H7 (cell line): Measurements from ENCODE around the gene PADI1. TPM values are rescaled to one million over a fixed set of nuclear protein-coding genes. Genes with fewer than 3 reads are reported as not detected.

ENCODE experiments used
- DNase-seq: peaks from one replicate; pipeline ENCODE4 v3.0.0; 2012
- H3K27me3 ChIP-seq: 2 replicates; pipeline ENCODE4 v1.6.0; 2011; ENCODE audit warnings: mild to moderate bottlenecking, low read length; ENCODE audit not compliant: control insufficient read depth, insufficient read depth
- H3K36me3 ChIP-seq: replicated peaks from 2 replicates; pipeline ENCODE4 v1.5.1; 2011; ENCODE audit warnings: low read length; ENCODE audit not compliant: control insufficient read depth, insufficient read depth
- H3K4me3 ChIP-seq: 2 replicates; pipeline ENCODE4 v1.5.1; 2011; ENCODE audit warnings: low read depth, mild to moderate bottlenecking, control low read depth, low read length, moderate library complexity; ENCODE audit not compliant: insufficient read depth
- total RNA-seq: library from RNA; depleted of rRNA; stranded (reverse); fragments of >200 nt; shearing (Covaris generic); gene quantifications from 2 replicates; pipeline ENCODE4 v1.2.3, GENCODE V29; 2014

The PADI1 gene
- total RNA-seq, 1 experiment from 2014 or later = 0.45 TPM

DNA sequence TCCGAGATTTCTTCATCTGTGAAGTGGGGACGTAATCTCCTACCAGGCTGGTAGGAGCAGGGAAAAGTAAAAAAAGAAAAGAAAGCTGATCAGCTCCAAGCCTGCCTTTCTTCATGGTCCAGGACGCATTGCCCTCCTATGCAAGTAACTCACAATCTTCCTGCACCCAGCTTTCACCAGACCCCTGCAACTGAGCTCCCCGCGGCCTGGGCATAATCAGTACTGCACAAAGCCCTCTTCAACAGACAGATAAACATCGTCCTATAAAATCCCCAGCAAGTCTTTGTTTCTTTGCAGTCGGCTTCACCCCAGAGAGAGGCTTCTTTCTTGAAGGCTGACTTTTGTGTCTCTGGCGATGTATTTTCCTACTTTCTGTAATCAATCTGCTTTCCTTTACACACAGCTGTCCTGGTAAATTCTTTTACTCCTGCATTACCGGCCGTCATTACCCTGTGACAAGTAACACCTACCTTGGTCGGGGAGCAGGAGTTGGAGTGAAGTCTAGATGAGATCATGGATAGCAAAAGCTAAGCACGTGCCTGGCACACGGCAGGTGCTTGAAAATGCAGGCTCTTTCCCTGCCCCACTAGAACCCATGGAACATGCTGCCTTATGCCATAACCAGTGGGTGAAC is 8.3 kb downstream of the PADI1 start:
- no peaks in the 10 kb centered on the region for H3K27me3 ChIP-seq
- H3K36me3 ChIP-seq = no peaks in the 10 kb centered on the region
- H3K4me3 ChIP-seq = no peak overlapping the region
- DNase-seq = no peak

DNA sequence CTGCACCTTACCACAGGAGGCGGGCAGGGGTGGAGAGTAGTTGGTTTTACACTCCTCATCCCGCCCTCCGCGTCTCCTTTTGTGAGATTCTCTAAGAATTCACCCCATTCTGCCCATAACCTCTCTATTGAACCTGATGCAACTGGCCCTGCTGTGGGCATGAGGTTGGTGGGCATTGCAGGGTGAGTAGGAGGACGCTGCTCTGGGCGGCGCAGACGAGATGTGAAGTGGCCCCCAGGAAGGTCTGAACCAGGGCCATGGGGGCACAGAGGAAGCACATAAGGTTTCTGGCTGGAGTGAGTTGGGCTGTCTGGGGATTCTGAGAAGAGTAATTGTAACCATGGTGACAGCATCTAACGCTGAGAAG is 8.8 kb downstream of the PADI1 start:
- H3K36me3 ChIP-seq = no peaks in the 10 kb centered on the region
- no peak overlapping the region for H3K4me3 ChIP-seq
- H3K27me3 ChIP-seq = peaks cover 1% of the 10 kb centered on the region; the same call in 1 of the 2 replicates
- no peak for DNase-seq

DNA sequence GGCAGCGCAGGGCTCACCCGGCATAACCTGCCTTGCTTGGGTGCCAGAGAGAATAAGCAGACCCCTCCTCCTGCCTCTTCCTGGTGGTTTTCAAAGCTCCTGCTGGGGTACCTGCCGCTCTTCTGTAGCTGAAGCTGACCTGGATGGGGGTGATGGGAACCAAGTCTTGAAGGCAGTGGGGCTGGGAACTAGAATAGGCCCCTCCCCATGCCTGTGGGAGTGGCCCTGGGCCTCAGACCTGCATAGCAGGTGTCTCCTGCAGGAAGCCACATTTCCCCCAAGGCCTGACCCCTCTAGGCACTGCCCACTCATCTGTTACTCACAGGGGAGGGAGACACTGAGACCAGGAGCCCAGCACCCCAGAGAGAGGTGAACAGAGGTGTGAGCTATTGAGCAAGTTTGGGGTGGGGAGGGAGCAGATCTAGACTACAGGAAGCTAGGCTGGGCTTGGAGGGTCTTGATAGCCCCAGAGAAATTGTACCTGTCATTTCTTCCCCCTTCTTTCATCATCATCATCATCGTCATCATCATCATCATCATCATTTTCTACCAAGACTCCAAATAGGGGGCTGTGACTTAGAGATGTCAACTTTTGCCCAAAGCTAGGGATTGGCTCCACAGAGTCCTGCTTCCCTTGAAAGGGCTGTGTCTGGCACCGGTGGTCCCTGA is 10.1 kb downstream of the PADI1 start:
- peak; percentile 81 for DNase-seq
- Histone ChIP-seq H3K36me3 (no peaks in the 10 kb centered on the region), H3K27me3 (peaks cover 1% of the 10 kb centered on the region), H3K4me3 (no peak overlapping the region)

DNA sequence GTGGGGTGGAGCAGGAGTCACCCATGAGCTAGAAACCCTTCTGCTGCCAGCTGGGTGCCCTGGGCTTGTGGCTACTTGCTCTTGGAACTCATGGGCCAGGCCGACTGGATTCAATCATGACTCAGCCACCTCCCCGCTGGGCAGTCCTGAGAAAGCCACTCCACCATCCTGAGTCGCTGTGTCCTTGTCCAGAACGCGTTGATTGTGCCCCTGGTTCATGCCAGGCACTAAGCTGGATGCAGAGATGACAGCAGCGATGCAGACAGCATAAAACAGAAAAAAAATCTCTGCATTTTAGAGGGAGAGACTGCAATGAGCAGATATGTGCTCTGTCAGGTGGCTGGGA is 10.6 kb downstream of the PADI1 start:
- peaks cover 1% of the 10 kb centered on the region for H3K27me3 ChIP-seq
- H3K36me3 ChIP-seq = no peaks in the 10 kb centered on the region

DNA sequence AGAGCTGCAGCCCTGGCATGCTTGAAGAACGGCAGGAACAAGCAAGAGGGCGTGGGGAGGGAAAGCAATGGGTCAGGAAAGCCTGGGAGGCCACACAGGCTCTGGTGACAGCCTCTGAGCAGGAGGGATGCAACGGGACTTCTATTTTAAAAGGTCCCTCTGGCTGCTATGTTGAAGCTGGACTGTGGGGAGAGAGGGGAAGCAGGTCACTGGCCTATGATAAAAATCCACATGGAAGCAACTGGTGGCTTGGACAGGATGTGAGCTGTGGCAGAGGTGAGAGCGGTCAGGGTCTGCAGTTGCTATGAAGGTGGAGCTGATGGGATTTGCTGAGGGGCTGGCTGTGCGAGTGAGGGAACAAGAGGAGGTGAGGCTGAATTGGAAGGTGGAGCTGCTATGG is 11.2 kb downstream of the PADI1 start:
- H3K36me3 ChIP-seq = no peaks in the 10 kb centered on the region
- no peak for DNase-seq
- H3K27me3 ChIP-seq = peaks cover 1% of the 10 kb centered on the region
- H3K4me3 ChIP-seq = no peak overlapping the region

More for the DNA sequence above, 10.6 kb downstream of the PADI1 start:
- H3K4me3 ChIP-seq = no peak overlapping the region
- no peak for DNase-seq

DNA sequence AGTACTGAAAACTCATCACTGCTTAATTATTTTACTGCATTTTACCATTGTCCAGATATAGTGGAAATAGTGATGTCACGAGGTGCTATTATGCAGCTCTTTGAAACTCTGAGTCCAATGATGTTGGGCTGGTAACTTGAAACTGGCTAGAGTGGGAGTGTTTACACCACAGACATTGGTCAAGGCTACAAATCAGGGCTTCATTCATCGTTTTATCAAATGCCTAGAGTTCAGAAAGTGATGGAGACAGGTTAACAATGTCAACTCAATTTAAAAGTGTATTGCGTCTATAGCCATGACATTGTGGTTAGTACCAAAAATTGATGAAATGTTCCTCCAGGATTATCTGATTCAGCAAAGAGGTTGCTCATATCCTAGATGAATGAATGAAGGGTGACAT is 12.7 kb downstream of the PADI1 start:
- H3K27me3 ChIP-seq = peaks cover 1% of the 10 kb centered on the region
- no peaks in the 10 kb centered on the region for H3K36me3 ChIP-seq
- no peak for DNase-seq
- no peak overlapping the region for H3K4me3 ChIP-seq

DNA sequence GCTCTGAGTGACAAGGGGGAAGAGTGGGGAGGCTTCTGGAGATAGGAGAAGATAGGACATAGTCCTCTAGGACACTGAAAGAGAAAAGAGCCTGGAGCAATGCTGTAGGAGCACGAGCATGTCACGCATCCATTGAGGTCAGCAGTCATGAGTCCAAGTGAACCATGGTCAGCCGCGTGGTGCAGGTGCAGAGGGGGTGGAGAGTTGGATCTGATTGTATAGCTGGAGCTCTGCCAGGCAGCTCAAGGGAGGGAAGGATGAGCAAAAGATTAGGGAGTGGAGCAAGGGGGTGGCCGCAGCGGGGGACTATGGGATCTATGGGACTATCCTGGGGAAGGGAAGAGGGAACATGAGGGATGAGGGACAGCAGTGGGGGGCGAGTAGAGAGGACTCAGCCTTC is 14.0 kb downstream of the PADI1 start:
- peaks cover 1% of the 10 kb centered on the region for H3K27me3 ChIP-seq
- DNase-seq = no peak

DNA sequence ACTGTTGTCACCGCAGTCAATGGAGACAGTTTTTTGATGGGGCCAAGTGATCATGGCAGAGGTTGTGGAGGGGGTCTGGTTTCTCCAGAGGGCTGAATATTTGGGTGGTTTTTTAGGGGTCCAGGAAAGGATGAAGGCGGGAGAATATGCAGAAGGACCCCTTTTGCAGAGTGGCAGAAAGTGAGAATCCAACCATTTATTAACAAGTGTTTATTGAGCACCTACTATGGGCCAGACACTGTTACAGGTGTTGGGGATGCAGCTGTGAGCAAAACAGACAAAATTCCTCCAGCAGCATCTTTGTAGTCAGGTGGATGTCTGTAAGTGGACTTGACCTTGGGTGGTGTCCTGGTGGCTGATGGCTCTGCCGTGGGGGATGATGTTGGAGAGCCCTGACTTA is 15.4 kb downstream of the PADI1 start:
- Histone ChIP-seq H3K4me3 (no peak overlapping the region), H3K36me3 (no peaks in the 10 kb centered on the region), H3K27me3 (peaks cover 1% of the 10 kb centered on the region)
- no peak for DNase-seq

More for the DNA sequence above, 14.0 kb downstream of the PADI1 start:
- Histone ChIP-seq H3K36me3 (no peaks in the 10 kb centered on the region), H3K4me3 (no peak overlapping the region)

DNA sequence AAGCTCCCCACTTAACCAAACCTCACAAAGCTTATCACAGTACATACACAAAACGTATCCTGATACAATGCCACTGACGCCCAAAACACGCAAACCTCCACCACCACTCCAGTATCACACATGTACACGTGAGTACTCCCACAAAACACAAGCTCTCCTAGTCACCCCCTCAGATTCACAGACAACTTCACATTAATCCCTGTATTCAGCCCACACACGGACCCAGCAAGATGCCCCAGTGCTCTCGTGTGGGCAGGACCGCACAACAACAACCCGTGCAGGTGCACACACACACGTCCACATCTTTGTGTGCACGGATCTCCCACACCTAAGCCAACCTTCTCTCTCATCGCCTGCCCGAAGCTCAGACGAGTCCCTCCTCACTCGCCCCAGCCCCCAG is 17.6 kb downstream of the PADI1 start:
- no peak for DNase-seq
- Histone ChIP-seq H3K36me3 (no peaks in the 10 kb centered on the region), H3K27me3 (peaks cover 1% of the 10 kb centered on the region), H3K4me3 (no peak overlapping the region)

DNA sequence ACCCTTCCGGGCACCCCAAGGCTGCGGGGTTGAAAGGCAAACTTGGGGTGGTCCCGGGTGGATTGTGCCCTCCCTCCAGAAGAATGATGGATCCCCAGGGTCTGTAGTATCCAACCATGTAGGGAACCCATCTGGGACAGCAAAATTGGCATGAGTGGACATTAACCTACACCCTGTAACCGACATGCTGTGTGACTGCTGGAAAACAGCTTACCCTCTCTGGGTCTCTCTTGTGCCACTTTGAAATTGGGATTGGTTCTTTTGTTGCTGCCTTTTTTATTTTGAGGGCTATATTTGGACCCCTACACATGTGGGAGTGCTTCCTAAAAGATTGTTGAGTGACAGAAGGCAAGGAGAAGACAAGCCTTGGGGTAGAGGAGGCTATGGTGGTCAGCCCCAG is 19.5 kb downstream of the PADI1 start:
- DNase-seq = no peak
- H3K36me3 ChIP-seq = no peaks in the 10 kb centered on the region
- no peak overlapping the region for H3K4me3 ChIP-seq
- no peaks in the 10 kb centered on the region; the same call in 1 of the 2 replicates for H3K27me3 ChIP-seq

DNA sequence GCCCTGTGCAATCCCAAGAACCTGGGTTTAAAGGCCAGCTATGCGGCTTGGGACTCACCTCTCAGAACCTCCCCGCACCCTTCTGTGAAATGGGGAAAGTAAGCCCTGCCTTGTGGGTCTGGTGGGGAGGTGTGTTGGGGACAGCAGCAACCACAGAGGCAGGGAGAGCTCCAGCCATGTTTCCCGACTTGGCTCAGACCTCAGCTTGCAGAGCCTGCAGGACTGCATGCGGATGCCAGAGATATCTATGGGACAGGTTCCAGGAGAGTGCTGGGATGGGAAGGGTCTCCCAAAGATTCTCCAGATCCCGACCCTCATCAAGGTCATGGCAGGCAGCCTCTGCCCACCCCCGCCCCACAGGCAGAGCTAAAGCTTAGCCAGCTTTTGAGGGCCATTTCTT is 20.2 kb downstream of the PADI1 start:
- H3K4me3 ChIP-seq = no peak overlapping the region
- no peaks in the 10 kb centered on the region; the same call in 1 of the 2 replicates for H3K27me3 ChIP-seq
- DNase-seq = no peak
- no peaks in the 10 kb centered on the region for H3K36me3 ChIP-seq

DNA sequence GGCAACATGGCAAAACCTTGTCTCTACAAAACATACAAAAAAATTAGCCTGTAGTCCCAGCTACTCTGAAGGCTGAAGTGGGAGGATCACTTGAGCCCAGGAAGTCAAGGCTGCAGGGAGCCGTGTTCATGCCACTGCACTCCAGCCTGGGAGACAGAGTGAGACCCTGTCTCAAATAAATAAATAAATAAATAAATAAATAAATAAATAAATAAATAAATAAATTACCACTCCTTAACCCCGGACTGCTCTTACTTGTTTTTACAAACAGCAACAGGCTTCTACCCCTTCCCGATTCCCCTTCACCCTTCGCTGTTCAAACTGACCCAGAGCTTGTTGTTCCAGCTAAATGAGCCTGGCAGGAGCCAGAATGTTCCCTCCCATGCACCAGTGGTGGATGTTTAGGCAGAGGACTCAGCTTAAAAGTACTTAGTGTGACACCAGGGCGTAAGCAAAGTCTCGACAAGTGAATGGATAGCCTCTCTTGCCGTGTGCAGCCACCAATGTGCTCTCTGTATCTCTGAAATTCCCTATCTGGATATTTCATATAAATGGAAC is 22.5 kb downstream of the PADI1 start:
- DNase-seq = no peak
- no peaks in the 10 kb centered on the region; the same call in 1 of the 2 replicates for H3K27me3 ChIP-seq
- H3K36me3 ChIP-seq = no peaks in the 10 kb centered on the region
- no peak overlapping the region for H3K4me3 ChIP-seq

DNA sequence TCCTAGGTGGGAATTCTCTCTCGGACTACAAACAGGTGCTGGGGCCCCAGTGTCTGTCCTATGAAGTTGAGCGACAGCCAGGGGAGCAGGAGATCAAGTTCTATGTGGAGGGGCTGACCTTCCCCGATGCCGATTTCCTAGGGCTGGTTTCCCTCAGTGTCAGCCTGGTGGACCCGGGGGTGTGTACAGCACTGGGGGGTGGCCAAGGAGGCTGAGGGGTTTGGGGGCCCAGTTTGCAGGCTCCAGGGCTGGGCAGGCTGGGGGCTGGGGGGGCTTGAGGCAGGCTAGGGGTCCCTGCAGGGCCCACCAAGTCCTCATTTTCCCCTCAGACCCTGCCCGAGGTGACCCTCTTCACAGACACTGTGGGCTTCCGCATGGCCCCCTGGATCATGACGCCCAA is 23.7 kb downstream of the PADI1 start:
- no peak for DNase-seq
- no peaks in the 10 kb centered on the region; the same call in 1 of the 2 replicates for H3K27me3 ChIP-seq
- H3K36me3 ChIP-seq = no peaks in the 10 kb centered on the region
- no peak overlapping the region for H3K4me3 ChIP-seq

DNA sequence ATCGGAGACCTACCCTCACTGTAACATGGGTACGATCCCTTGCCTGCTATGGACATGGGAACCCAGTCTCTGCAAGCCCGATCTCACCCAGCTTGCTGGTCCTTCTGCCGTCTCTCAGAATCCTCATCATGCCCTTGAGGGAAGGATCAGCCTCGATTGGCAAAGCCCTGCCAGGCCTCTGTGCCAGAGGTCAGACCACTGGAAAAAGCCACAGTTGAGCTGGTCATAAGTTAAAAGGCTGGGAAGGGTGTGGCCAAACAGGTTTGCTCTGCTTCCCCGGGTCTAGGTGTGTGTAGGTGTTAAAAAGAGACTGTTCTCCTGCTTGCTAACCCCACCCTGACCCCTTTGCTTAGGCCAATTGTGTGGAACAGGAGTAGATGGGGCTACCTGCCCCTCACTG is 24.5 kb downstream of the PADI1 start:
- no peak for DNase-seq
- H3K27me3 ChIP-seq = no peaks in the 10 kb centered on the region; the same call in 1 of the 2 replicates
- H3K36me3 ChIP-seq = no peaks in the 10 kb centered on the region
- no peak overlapping the region for H3K4me3 ChIP-seq

DNA sequence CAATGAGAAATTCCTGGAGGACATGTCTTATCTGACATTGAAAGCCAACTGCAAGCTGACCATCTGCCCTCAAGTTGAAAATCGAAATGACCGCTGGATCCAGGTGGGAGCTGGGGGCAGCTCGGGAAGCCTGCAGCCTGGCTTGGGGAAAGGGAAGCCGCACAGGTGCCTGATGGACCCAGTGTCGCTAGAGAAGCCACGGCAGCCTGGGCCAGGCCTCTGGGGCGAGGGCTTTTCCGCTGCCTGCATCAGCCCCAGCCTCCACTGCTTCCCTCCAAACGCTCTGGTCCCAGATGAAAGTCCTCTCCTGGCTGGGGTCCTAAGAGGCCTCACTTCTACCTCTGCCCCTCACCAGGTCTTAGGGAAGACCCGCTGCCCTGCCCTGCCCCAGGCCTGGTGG is 25.2 kb downstream of the PADI1 start:
- no peak for DNase-seq
- no peaks in the 10 kb centered on the region for H3K36me3 ChIP-seq
- no peak overlapping the region for H3K4me3 ChIP-seq

More for the DNA sequence above, 25.2 kb downstream of the PADI1 start:
- H3K27me3 ChIP-seq = no peaks in the 10 kb centered on the region; the same call in 1 of the 2 replicates
